Endodermal cell (in vitro differentiated cells): ENCODE measurements around the gene SLC5A4. TPM values are rescaled to one million over a fixed set of nuclear protein-coding genes. Genes with fewer than 3 reads are reported as not detected.

Experiments used
- DNase-seq: peaks from one replicate; pipeline ENCODE4 v3.0.0-alpha.2; 2017
- H3K27ac ChIP-seq: 2 replicates; pipeline ENCODE4 v1.5.1; 2013; ENCODE audit warnings: mild to moderate bottlenecking, low read depth, low read length, moderate library complexity
- H3K27me3 ChIP-seq: 2 replicates; pipeline ENCODE4 v1.6.1; 2013; ENCODE audit warnings: mild to moderate bottlenecking, low read length, moderate library complexity; ENCODE audit not compliant: insufficient read depth, control insufficient read depth, poor library complexity, severe bottlenecking
- H3K36me3 ChIP-seq: 2 replicates; pipeline ENCODE4 v1.7.0; 2013; ENCODE audit warnings: mild to moderate bottlenecking, low read length, moderate library complexity; ENCODE audit not compliant: control insufficient read depth, insufficient read depth
- H3K4me1 ChIP-seq: one replicate; pipeline ENCODE4 v1.7.0; 2013; ENCODE audit warnings: low read length; ENCODE audit not compliant: control insufficient read depth, insufficient read depth
- H3K4me3 ChIP-seq: 2 replicates; pipeline ENCODE4 v1.5.1; 2013; ENCODE audit warnings: mild to moderate bottlenecking, low read length, moderate library complexity
- H3K9ac ChIP-seq: 2 replicates; pipeline ENCODE4 v1.6.1; 2013; ENCODE audit warnings: mild to moderate bottlenecking, low read length, moderate library complexity; ENCODE audit not compliant: poor library complexity, severe bottlenecking; ENCODE audit errors: extremely low read depth
- H3K9me3 ChIP-seq: 2 replicates; pipeline ENCODE4 v1.6.1; 2013; ENCODE audit warnings: mild to moderate bottlenecking, low read length, moderate library complexity; ENCODE audit not compliant: control insufficient read depth
- H3K27ac Mint-ChIP-seq: 2 replicates; pipeline ENCODE4 v1.8.0; 2020; ENCODE audit warnings: mixed read lengths
- H3K27me3 Mint-ChIP-seq: 2 replicates; pipeline ENCODE4 v1.8.0; 2021; ENCODE audit warnings: mild to moderate bottlenecking, mixed read lengths; ENCODE audit not compliant: insufficient read depth
- H3K36me3 Mint-ChIP-seq: 2 replicates; pipeline ENCODE4 v1.8.0; 2020; ENCODE audit warnings: low read depth, mixed read lengths
- H3K4me1 Mint-ChIP-seq: 2 replicates; pipeline ENCODE4 v1.8.0; 2020; ENCODE audit warnings: mixed read lengths
- H3K4me3 Mint-ChIP-seq: 2 replicates; pipeline ENCODE4 v1.8.0; 2020; ENCODE audit warnings: mild to moderate bottlenecking, moderate library complexity, mixed read lengths
- H3K9me3 Mint-ChIP-seq: 2 replicates; pipeline ENCODE4 v1.8.0; 2020; ENCODE audit warnings: mild to moderate bottlenecking, mixed read lengths
- WGBS, 2 experiments: methylation state at CpG; one replicate each; pipeline versions ENCODE4 v1.1.5 to v1.1.7; 2013; ENCODE audit warnings: missing lambda C conversion rate in 2 of 2, mixed read lengths in 1 of 2; ENCODE audit not compliant: insufficient coverage in 1 of 2, insufficient read length in 1 of 2; 5-methylcytosine and 5-hydroxymethylcytosine counted together
- total RNA-seq, 2 donors: library from RNA; stranded (reverse); fragmentation: NEBNext Ultra II Directional in 1 of 2; extraction: Animal tissue kit (Norgen Biotek cat#: 25700) in 1 of 2; gene quantifications; 2 replicates in 1 of 2; 3 replicates in 1 of 2; pipeline ENCODE4 v1.2.1, GENCODE V29; 2021
- TF ChIP-seq, protein P1 (sequence below): fragments of 200-600 bp; sonication (generic); conservative IDR thresholded peaks from 2 replicates; pipeline ENCODE4 v1.5.0; 2021; ENCODE audit warnings: antibody characterized with exemption, mild to moderate bottlenecking

SLC5A4 gene
- total RNA-seq, 2 donors from 2014 or later, result not detected

DNA sequence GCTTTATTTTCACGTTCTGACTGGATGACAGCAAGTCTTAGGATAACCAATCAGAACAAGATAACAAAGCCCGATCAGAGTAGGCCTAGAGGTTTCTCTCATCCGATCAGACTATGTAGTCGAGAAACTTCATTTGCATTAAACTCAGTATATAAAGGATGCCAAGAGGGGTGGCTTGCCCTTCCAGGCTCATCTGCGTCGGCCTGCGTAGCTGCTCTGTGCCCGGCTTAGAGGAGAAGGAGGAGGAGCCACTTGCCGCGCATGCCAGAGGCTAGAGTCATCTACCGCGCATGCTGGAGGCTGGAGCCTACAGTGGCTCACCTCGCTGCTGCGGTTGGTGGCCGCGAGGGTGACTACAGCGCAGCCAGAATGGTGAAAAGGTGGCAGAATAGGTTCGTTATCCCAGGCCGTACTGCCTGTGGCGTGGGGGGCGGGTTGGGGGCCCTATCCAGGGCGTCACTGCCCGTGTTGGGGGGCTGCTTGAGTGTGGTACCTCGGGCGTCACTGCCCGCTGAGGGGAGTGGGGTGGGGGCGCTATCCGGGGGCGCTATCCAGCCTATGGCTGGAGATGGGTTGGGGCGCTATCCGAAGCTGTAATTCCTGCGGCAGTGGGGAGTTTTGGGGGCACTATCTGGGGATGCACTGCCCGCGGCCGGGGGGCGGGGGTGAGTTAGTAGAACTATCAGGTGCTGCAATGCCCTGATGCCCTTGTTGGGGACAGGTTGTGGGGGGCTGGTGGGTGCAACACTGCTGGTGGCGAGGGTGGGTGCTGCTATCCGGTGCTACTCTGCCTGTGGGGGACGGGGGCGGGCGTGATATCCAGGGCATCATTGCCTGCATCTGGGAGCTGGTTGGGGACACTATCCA, 50.1 kb downstream of the SLC5A4 start, which contains the start of gene RFPL2:
TSS of gene RFPL2 (minus strand) at position 218 of the 867 bp plus-strand sequence. CDS start 2,622 bp downstream, outside the sequence.
- Mint-ChIP-seq H3K36me3 (peaks cover 14% of the 10 kb centered on the region), H3K27me3 (peaks cover 32% of the 10 kb centered on the region), H3K27ac (peak within 1 kb of the TSS; percentile 89), H3K9me3 (no peaks in the 10 kb centered on the region), H3K4me1 (peaks cover 32% of the 10 kb centered on the region), H3K4me3 (peak within 1 kb of the TSS; percentile 79)
- H3K27me3 ChIP-seq, result no peaks in the 10 kb centered on the region
- H3K4me1 ChIP-seq, result peaks cover 22% of the 10 kb centered on the region
- peak; percentile 94 for DNase-seq
- WGBS, 2 experiments, result 2 to 16% methylated on average over 15 to 41 of the region's 41 CpGs
- H3K27ac ChIP-seq, result no peak within 1 kb of the TSS
- H3K9ac ChIP-seq, result peak within 1 kb of the TSS; percentile 42
- peak within 1 kb of the TSS; percentile 85 for H3K4me3 ChIP-seq
- TF ChIP-seq, protein P1, sequence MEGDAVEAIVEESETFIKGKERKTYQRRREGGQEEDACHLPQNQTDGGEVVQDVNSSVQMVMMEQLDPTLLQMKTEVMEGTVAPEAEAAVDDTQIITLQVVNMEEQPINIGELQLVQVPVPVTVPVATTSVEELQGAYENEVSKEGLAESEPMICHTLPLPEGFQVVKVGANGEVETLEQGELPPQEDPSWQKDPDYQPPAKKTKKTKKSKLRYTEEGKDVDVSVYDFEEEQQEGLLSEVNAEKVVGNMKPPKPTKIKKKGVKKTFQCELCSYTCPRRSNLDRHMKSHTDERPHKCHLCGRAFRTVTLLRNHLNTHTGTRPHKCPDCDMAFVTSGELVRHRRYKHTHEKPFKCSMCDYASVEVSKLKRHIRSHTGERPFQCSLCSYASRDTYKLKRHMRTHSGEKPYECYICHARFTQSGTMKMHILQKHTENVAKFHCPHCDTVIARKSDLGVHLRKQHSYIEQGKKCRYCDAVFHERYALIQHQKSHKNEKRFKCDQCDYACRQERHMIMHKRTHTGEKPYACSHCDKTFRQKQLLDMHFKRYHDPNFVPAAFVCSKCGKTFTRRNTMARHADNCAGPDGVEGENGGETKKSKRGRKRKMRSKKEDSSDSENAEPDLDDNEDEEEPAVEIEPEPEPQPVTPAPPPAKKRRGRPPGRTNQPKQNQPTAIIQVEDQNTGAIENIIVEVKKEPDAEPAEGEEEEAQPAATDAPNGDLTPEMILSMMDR, result peak; percentile 27
- no peaks in the 10 kb centered on the region for H3K9me3 ChIP-seq
- peaks cover 29% of the 10 kb centered on the region for H3K36me3 ChIP-seq

DNA sequence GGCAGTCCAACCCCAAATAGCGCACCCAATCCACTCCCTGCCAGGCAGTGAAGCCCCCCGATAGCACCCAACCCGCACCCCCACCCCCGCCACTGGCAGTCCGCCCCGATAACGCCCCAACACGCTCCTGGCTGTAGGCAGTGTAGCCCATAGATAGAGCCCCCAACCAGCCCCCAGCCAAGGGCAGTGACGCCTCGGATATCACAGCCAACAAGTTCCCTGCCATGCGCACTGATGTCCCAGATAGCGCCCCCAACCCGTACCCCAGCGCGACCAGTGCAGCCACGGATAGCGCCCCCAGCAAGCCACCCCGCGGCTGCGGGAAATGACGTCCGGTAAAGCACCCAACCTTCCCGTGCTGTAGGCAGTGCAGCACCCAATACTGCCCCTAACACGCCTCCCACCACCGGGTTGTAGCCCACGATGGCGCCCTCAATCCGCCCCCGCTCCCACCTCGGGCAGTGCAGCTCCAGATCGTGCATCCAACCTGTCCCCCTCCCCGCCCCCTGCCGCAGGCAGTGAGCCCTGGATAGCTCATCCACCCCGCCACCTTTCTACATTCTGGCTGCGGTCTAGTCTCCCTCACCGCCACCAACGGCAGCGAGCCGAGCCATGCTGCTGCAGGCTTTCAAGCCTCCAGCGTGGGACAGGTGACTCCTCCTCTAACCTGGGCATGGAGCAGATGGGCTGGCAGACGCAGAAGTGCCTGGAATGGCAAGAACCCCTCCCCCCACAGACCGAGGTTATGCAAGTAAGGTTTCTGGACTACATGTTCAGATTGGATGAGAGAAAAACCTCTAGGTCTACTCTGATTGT, 50.9 kb downstream of the SLC5A4 start:
- Histone ChIP-seq H3K4me1 (peaks cover 22% of the 10 kb centered on the region), H3K27ac (no peak overlapping the region), H3K4me3 (peak overlapping the region; percentile 85), H3K9me3 (no peaks in the 10 kb centered on the region), H3K9ac (peak overlapping the region; percentile 42), H3K27me3 (no peaks in the 10 kb centered on the region), H3K36me3 (peaks cover 22% of the 10 kb centered on the region)
- TF ChIP-seq, protein P1, result peak; percentile 21
- WGBS, 2 experiments, result 26 to 32% methylated on average over 22 to 42 of the region's 42 CpGs
- Mint-ChIP-seq H3K27me3 (peaks cover 32% of the 10 kb centered on the region), H3K9me3 (no peaks in the 10 kb centered on the region), H3K4me1 (peaks cover 34% of the 10 kb centered on the region), H3K27ac (peak overlapping the region; percentile 89), H3K4me3 (peak overlapping the region; percentile 79), H3K36me3 (peaks cover 11% of the 10 kb centered on the region)
- DNase-seq, result peak; percentile 86

DNA sequence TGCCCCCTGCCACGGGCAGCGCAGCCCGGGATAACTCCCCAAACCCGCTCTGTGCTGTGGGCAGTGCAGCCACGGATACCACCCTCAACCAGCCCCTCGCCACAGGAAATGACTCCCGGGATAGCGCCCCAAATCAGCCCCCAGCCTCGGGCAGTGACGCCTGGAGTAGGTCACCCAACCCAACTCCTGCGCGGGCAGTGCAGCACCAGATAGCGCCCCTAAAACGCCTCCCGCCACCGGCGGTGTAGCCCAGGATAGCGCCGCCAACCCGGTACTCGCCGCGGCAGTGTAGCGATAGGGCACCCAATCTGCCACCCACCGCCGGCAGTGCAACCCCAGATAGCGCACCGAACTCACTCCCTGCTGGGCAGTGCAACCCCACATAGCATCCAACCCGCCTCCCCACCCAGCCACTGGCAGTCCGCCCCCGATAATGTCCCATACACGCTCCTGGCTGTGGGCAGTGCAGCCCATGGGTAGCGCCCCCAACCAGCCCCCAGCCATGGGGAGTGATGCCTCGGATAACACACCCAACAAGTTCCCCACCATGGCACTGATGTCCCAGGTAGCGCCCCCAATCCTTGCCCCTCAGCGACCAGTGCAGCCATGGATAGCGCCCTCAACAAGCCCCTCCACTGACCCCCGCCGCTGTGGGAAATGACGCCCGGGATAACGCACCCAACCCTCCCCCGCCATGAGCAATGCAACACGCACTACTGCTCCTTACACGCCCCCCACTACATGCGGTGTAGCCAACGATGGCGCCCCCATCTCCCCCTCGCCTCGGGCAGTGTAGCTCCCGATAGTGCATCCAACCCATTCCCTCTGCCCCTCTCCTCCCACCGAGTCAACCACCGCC, 51.7 kb downstream of the SLC5A4 start:
- Mint-ChIP-seq H3K9me3 (no peaks in the 10 kb centered on the region), H3K4me1 (peaks cover 34% of the 10 kb centered on the region), H3K27me3 (peaks cover 32% of the 10 kb centered on the region), H3K4me3 (peak overlapping the region; percentile 79), H3K27ac (peak overlapping the region; percentile 89), H3K36me3 (peaks cover 11% of the 10 kb centered on the region)
- peak; percentile 66 for DNase-seq
- Histone ChIP-seq H3K27ac (no peak overlapping the region), H3K4me1 (peaks cover 22% of the 10 kb centered on the region), H3K36me3 (peaks cover 13% of the 10 kb centered on the region), H3K9me3 (no peaks in the 10 kb centered on the region), H3K4me3 (peak overlapping the region; percentile 85), H3K27me3 (no peaks in the 10 kb centered on the region), H3K9ac (no peak overlapping the region)
- 81 to 82% methylated on average over 30 to 53 of the region's 53 CpGs for WGBS, 2 experiments
- TF ChIP-seq, protein P1, result no peak
